GM12878 (cell line): Measurements from ENCODE around the gene TRIM7.

ENCODE experiments used
- NFYB ChIP-seq: IDR thresholded peaks from 2 replicates; pipeline ENCODE4 v1.6.1; 2011; ENCODE audit warnings: low read depth, mild to moderate bottlenecking, low read length, improper control_type of control experiment, moderate library complexity; ENCODE audit not compliant: insufficient read depth
- RAD21 ChIP-seq: IDR thresholded peaks from 2 replicates; pipeline ENCODE4 v1.6.1; 2011; ENCODE audit warnings: mild to moderate bottlenecking, low read depth, low read length, moderate library complexity; ENCODE audit not compliant: insufficient read depth
- RAD51 ChIP-seq: fragments of 450-650 bp; IDR thresholded peaks from 2 replicates; pipeline ENCODE4 v1.6.1; 2016; ENCODE audit warnings: moderate library complexity, mild to moderate bottlenecking, inconsistent platforms
- TBL1XR1 ChIP-seq: IDR thresholded peaks from 2 replicates; pipeline ENCODE4 v1.6.1; 2012; ENCODE audit warnings: low read depth, low read length, improper control_type of control experiment

- TF ChIP-seq NFYB (no peak), RAD51 (no peak), TBL1XR1 (no peak), RAD21 (no peak)
Observed at GRCh38 chr5:181176254-181176952, 28.6 kb downstream of the TRIM7 start.
